GM10266 (cell line): ENCODE data around the gene TXNL4B.

Experiments
- DNase-seq: peaks from one replicate; pipeline ENCODE4 v3.0.0; 2012; ENCODE audit errors: extremely low spot score
- CTCF ChIP-seq: IDR thresholded peaks from 2 replicates; pipeline ENCODE4 v1.5.1; 2012; ENCODE audit warnings: mild to moderate bottlenecking, low read depth; ENCODE audit not compliant: control insufficient read depth, insufficient read depth; ENCODE audit errors: missing control alignments

Gene TXNL4B

GRCh38 chr16:72124148-72124547 is 30.7 kb upstream of the TXNL4B start:
- no peak for TF ChIP-seq CTCF
- DNase-seq = no peak

- no peak for DNase-seq
- no peak for TF ChIP-seq CTCF
Observed at GRCh38 chr16:72123426-72123825, 30.0 kb upstream of the TXNL4B start.

- no peak for TF ChIP-seq CTCF
- no peak for DNase-seq
Observed at GRCh38 chr16:72122916-72123315, 29.5 kb upstream of the TXNL4B start.

GRCh38 chr16:72122308-72122707 is 28.9 kb upstream of the TXNL4B start:
- DNase-seq = no peak
- no peak for TF ChIP-seq CTCF

GRCh38 chr16:72120026-72120425 is 26.6 kb upstream of the TXNL4B start:
- DNase-seq = no peak
- TF ChIP-seq CTCF = no peak

- no peak for TF ChIP-seq CTCF
- no peak for DNase-seq
Observed at GRCh38 chr16:72113616-72113945, 20.2 kb upstream of the TXNL4B start.

GRCh38 chr16:72112906-72113615 is 19.6 kb upstream of the TXNL4B start:
- no peak for TF ChIP-seq CTCF
- no peak for DNase-seq
